Activated CD4-positive, CD25-positive, alpha-beta regulatory T cell treated with anti-CD3 and anti-CD28 coated beads, Interleukin-2, amount 50 U/mL, for 72 hours (primary cell): ENCODE measurements around the gene DOCK4.

Experiments used
- DNase-seq: peaks from one replicate; pipeline ENCODE4 v3.0.0; 2021

DOCK4 gene

DNA sequence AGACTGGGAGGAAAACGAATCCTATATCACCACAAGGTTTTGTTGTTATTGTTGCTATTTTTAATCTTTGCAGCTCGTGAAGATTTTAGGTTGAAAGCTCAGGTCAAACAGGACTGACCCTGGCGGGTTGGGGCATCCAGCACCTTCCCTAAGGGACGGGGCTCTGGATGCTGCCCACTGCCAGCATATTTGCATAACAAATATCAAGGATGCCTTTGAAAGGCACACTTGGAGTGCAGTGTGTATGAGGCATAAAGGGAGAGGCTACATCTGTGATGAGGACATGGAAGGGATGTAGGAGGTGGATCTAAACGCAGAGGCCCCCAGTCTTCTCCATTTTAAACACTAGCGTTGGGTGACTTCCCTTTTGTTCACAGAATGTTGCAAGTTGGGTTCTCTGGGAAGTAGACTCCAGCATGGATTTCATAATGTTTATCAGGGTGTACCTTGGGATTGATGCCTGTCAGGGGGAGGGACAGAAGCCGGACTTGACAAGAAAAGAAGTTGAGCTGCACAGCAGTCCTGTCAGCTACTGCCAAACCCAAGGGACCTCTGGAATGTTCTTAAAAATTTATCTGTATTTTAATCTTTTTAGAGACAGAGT lies 462.9 kb downstream of the DOCK4 start:
- no peak for DNase-seq

DNA sequence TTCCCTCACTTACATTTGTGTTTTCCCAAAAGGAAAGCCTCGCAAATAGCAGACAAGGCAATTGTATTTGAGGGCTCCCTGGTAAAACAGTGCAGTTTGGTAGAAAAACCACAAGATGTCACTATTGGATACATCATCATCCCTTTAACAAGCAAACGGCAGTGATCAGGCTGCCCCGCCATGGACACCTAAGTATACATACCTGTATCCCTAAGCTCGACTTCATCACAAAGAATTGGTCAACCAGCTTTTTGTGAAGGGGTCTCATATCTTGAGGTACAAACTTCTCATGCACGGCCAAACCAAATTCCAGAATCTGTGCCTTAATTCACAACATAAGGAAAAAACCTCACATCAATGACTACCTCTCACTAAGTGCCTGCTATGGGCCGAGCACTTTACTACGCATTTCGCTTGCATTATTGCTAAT lies 464.4 kb downstream of the DOCK4 start:
- no peak for DNase-seq

GRCh38 chr7:111740942-111741341 lies 465.3 kb downstream of the DOCK4 start:
- DNase-seq, result no peak

GRCh38 chr7:111736552-111736874 lies 469.7 kb downstream of the DOCK4 start:
- no peak for DNase-seq

- peak; percentile 53 for DNase-seq
These were observed 470.3 kb downstream of the DOCK4 start for GRCh38 chr7:111735661-111736551.

DNA sequence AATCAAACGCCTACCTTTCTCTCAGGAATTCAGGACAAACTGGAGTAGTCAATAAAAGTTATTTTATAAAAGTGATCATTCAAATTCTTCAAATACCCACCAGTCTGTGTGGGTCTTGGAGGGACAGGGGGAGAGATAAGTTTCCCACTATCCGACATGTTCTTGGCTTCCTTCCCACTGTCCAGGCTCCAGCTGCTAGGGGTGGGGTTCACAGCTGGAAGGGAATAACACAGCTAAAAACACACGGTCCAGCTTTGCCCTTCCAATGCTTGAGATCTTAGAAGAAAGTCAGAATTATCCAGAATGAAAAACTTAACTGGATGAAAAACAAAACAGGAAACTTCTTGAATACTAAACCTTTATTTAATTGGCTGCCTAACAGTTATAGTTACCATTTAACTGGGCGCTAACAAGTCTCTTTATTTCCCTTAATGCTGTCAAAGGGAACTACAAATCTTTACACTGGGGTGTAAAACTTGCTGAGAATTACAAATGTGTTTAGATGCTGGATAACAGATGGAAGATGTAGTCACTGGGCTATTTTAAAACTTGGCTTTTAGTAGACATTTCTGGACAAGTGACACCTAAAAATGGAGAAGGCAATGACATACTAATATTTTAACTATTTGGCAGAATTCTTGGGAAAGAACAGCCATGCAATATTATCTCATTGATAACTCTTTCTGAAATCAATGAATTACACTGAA lies 471.1 kb downstream of the DOCK4 start:
- DNase-seq, result no peak

- DNase-seq, result no peak
These were observed 473.3 kb downstream of the DOCK4 start for GRCh38 chr7:111732923-111733322.

DNA sequence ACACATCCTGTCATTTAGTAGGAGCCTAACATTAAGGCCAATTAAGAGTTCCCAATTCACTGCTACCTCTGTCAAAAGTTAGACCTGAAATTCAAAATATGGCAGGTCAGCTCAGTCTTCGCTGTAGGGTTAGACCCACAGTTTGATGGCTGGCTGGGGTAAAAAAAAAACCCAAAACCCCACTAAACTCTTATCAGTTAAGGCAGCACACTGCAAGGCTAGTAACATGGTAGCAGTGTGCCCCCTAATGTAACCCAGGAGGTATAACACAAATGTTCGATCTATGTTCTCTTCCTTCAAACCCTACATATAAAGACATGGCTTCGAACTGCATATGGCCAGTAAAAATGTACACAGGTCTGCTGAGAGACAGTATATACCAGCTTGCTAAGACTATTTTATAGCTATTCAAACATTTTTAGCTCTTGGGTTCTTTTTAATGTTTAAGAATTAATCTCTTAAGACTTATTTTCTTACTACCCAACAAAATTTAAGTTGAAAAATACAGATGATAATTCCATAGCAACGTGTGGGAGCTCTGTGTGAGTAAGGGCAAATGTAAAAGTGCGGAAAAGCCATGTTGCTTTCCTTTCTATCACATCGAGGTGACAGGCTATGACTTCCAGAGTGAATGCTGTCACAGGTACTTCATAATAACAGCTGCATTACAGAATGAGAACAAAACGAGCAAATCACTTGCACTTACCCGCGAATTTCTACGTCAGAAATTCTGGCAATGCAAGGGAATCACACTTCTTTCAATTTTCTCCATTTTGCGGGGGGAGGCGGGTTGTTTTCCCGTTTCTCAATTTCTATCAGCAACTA lies 475.5 kb downstream of the DOCK4 start:
- no peak for DNase-seq

GRCh38 chr7:111730057-111730456 lies 476.1 kb downstream of the DOCK4 start:
- no peak for DNase-seq

GRCh38 chr7:111729483-111729882 lies 476.7 kb downstream of the DOCK4 start:
- no peak for DNase-seq

GRCh38 chr7:111728635-111728995 lies 477.6 kb downstream of the DOCK4 start:
- DNase-seq, result no peak

DNA sequence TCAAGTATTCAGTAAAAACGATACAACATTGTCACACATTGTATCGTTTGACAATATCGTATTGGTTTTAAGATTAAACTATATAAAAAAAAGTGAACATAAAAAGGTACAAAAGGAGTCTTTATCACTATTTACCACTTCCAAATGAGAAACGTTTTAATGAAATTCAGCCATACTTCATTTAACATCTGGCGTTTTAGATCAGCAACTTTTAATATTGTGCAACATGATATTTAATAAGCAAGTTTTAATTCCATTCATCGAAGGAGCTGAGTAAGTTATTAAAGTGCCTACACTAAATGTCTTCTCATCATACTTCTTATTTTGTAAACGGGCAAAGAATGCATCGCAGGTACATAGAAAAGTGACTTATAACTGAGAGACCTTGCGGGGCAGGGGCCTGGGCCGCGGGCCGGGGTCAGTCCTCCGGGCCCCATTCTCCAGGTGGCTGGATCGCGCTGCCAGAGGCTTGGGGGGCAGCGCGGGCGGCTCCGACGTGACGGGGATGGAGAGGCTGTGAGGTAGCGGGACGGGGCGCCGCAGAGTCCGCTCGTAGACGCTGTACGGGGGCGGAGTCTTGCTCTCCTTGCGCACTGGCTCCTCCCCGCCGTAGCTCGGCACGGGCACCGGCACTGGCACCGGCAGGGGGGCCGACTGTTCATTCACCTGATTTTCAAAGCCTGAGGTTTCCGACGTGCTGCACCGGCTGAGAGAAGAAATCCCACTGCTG lies 478.1 kb downstream of the DOCK4 start:
- DNase-seq, result no peak

DNA sequence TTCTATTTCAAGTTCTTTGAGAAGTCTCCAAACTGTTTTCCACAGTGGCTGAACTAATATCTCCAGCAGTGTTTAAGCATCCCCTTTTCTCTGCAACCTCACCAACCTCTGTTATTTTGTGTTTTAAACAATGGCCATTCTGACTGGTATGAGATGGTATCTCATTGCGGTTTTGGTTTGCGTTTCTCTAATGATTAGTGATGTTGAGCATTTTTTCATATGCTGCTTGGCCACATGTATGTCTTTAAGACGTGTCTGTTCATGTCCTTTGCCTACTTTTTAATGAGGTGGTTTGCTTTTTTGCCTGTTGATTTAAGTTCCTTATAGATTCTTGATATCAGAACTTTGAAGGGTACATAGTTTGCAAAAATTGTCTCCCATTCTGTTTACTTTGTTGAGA lies 487.3 kb downstream of the DOCK4 start:
- DNase-seq, result no peak

GRCh38 chr7:111711426-111712065 lies 494.7 kb downstream of the DOCK4 start:
- no peak for DNase-seq

GRCh38 chr7:111710839-111711380 lies 495.3 kb downstream of the DOCK4 start:
- DNase-seq, result no peak

DNA sequence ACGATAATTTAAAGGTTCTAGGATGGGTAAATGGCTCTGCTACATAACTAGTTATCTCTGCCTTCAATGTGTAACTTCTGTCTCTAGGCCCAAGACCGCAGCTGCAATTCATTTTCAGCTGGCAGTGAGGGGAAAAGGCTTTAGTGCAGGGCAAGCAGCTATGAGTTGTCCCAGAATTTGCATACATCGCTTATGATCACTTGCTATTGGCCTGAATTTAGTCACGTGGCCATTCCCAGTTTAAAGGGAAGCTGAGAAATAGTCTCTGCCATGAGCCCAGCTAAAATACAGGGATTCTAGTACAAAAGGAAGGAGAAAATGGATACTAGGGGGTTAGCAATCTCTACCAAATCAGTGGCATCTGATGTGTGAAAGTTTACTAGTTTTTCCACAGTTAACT lies 498.1 kb downstream of the DOCK4 start:
- no peak for DNase-seq

- no peak for DNase-seq
These were observed 500.4 kb downstream of the DOCK4 start for GRCh38 chr7:111705807-111706206.

DNA sequence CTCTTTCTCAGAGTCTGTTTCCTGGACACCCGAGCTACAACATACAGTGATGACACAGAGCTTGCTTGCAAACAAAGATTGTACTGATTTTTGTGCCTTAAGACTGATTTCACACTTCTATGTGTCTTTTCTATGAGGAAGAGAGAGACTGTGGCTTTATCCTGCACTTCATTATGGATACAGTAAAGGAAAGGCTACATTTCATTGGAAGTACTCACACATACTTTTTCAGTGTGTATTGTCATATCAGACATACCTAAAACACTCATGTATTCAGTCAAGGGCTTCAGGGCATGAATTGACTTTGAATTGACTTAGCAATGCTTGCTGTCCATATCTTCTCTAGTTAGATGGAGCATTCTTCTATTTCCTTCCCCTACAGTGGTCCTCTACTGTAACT lies 508.4 kb downstream of the DOCK4 start:
- no peak for DNase-seq

DNA sequence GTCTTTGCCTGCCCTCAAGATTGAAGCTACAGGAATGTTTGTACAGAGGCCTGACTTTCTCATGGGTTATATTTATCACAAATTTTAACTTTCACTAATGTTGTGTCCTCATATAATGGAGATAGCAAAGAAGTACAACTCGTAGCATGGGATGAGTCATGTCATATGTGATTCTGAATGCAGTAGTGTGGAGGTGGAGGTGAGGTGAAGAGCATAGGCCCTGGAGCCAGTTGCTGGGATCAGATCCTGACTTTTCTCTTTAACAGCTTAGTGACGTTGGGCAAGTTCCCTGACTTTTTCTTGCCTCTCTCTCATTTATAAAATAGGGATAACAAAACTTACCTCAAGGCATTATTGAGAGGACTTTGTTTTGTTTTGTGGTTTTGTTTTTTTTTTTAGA lies 511.8 kb downstream of the DOCK4 start:
- DNase-seq, result no peak

DNA sequence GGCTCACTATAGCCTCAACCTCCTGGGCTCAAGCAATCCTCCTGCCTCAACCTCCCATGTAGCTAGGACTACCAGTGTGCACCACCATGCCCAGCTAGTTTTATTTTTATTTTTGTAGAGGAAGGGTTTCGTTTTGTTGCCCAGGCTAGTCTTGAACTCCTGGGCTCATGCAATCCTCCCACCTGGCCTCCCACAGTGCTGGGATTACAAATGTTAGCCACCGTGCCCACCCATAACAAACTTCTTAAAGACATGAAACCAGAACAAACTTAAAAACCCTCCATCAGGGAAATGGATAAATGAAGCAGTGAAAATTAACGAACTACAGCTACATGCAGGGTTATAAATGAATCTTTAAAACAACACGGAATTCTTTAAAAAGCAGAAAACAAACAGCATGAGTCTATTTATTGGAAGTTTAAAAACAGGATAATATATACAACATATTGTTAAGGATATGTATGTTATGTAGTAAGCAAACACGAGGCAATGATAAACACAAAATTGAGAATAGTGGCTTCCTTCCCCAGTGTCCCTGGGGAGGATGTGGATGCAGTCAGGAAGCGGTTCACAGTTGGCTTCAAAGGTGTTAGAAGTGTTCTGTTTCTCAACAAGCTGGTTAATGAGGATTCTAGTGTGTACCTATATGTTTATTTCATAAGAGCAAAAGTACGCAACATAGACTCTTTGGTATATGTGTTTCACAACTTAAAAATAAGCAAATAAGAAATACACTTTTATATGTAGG lies 515.7 kb downstream of the DOCK4 start:
- DNase-seq, result no peak

GRCh38 chr7:111685349-111685748 lies 520.9 kb downstream of the DOCK4 start:
- no peak for DNase-seq
